DND-41 (cell line): ENCODE results near the gene TMEM61.

Experiments
- ATAC-seq: fragments of 200-7000 bp; cut with Tn5 transposase; 3 replicates; pipeline ENCODE4 v1.9.1; 2021; ENCODE audit warnings: low read depth; ENCODE audit not compliant: insufficient read depth
- DNase-seq: peaks from one replicate; pipeline ENCODE4 v3.0.0-alpha.2; 2020
- H2AFZ ChIP-seq: 2 replicates; pipeline ENCODE4 v1.6.0; 2012; ENCODE audit warnings: low read depth, low read length
- H3K27ac ChIP-seq: 2 replicates; pipeline ENCODE4 v1.5.1; 2012; ENCODE audit warnings: low read length, inconsistent platforms
- H3K27me3 ChIP-seq: fragments of 200-600 bp; sonication (generic); 2 replicates; pipeline ENCODE4 v1.6.0; 2012; ENCODE audit warnings: low read length, mild to moderate bottlenecking, inconsistent platforms; ENCODE audit not compliant: insufficient read depth, poor library complexity
- H3K36me3 ChIP-seq: 2 replicates; pipeline ENCODE4 v1.5.1; 2012; ENCODE audit warnings: low read length, inconsistent platforms; ENCODE audit not compliant: insufficient read depth
- H3K4me1 ChIP-seq: 2 replicates; pipeline ENCODE4 v1.5.1; 2012; ENCODE audit warnings: mild to moderate bottlenecking, low read length; ENCODE audit not compliant: insufficient read depth
- H3K4me2 ChIP-seq: 2 replicates; pipeline ENCODE4 v1.6.0; 2012; ENCODE audit warnings: mild to moderate bottlenecking, moderate library complexity, low read length, inconsistent platforms; ENCODE audit not compliant: insufficient read depth
- H3K4me3 ChIP-seq, 2 experiments: fragments of 200-600 bp in 1 of 2; shearing (Covaris generic) in 1 of 2; 2 replicates each; pipeline ENCODE4 v1.5.1; 2012 to 2016; ENCODE audit warnings: inconsistent platforms in 2 of 2, low read length in 2 of 2, mild to moderate bottlenecking in 2 of 2, low read depth in 1 of 2, moderate library complexity in 1 of 2
- H3K79me2 ChIP-seq: 2 replicates; pipeline ENCODE4 v1.6.0; 2012; ENCODE audit warnings: low read length, inconsistent platforms; ENCODE audit not compliant: insufficient read depth
- H3K9ac ChIP-seq: 2 replicates; pipeline ENCODE4 v1.6.0; 2012; ENCODE audit warnings: low read depth, mild to moderate bottlenecking, inconsistent platforms, low read length, moderate library complexity
- H3K9me3 ChIP-seq: 2 replicates; pipeline ENCODE4 v1.5.1; 2012; ENCODE audit warnings: low read length, moderate library complexity, mild to moderate bottlenecking, inconsistent platforms; ENCODE audit not compliant: insufficient read depth, severe bottlenecking
- H4K20me1 ChIP-seq: 2 replicates; pipeline ENCODE4 v1.6.0; 2012; ENCODE audit warnings: low read length; ENCODE audit not compliant: insufficient read depth
- CTCF ChIP-seq: IDR thresholded peaks from 2 replicates; pipeline ENCODE4 v1.5.1; 2012; ENCODE audit warnings: borderline replicate concordance, low read length, moderate library complexity, mild to moderate bottlenecking; ENCODE audit not compliant: poor library complexity, severe bottlenecking; ENCODE audit errors: extremely low read depth
- EZH2 ChIP-seq: IDR thresholded peaks from 3 replicates; pipeline ENCODE4 v1.6.1; 2012; ENCODE audit warnings: borderline replicate concordance, low read depth, mild to moderate bottlenecking, moderate library complexity, low read length, inconsistent platforms; ENCODE audit not compliant: severe bottlenecking

TMEM61 gene

GRCh38 chr1:54976747-54977146, 3.7 kb upstream of the TMEM61 start:
- H2AFZ ChIP-seq: no peak overlapping the region
- no peaks in the 10 kb centered on the region for H3K9me3 ChIP-seq
- no peak for TF ChIP-seq EZH2
- no peak for TF ChIP-seq CTCF
- H3K36me3 ChIP-seq: no peaks in the 10 kb centered on the region
- H4K20me1 ChIP-seq: no peaks in the 10 kb centered on the region
- ATAC-seq: no peak
- no peak overlapping the region for H3K27ac ChIP-seq
- H3K9ac ChIP-seq: no peak overlapping the region
- no peak overlapping the region for H3K4me2 ChIP-seq
- H3K4me1 ChIP-seq: no peaks in the 10 kb centered on the region
- H3K27me3 ChIP-seq: peaks cover 18% of the 10 kb centered on the region
- H3K4me3 ChIP-seq: no peak overlapping the region
- no peaks in the 10 kb centered on the region for H3K79me2 ChIP-seq
- DNase-seq: no peak

DNA sequence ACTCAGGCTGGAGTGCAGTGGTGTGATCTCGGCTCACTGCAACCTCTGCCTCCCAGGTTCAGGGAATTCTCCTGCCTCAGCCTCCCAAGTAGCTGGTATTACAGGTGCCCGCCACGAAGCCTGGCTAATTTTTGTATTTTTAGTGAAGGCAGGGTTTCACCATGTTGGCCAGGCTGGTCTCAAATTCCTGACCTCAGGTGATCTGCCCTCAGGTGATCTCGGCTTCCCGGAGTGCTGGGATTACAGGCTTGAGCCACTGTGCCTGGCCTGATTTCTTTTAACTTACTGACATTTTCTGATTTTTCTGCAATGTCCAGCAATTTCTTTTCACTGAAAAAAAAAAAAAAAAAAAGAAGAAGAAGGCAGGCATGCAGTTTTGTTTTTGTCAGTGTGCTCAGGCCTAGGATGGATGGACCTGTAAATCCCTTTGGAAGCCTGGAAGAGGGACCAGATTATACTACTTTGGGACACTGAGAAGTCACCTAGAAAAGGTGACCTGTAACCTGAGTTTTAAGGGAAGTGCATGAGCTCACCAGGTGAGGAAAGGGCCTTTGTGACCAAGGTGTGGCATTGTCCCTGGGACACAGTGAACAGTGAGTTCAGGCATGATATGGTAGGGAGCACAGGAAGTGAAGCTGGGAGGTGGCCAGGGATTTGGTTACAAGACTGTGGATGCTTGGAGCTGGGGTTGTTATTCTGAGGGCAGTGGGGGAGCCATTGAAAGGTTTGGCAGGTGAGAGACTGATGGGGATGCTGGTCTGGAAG, 2.7 kb upstream of the TMEM61 start:
- H4K20me1 ChIP-seq: no peaks in the 10 kb centered on the region
- no peaks in the 10 kb centered on the region for H3K9me3 ChIP-seq
- no peaks in the 10 kb centered on the region for H3K4me1 ChIP-seq
- H3K36me3 ChIP-seq: no peaks in the 10 kb centered on the region
- peaks cover 21% of the 10 kb centered on the region for H3K27me3 ChIP-seq
- DNase-seq (no peak), ATAC-seq (no peak)
- H3K27ac ChIP-seq: no peak overlapping the region
- H3K79me2 ChIP-seq: no peaks in the 10 kb centered on the region
- no peak for TF ChIP-seq CTCF
- H3K9ac ChIP-seq: no peak overlapping the region
- no peak overlapping the region for H3K4me3 ChIP-seq
- no peak overlapping the region for H2AFZ ChIP-seq
- H3K4me2 ChIP-seq: no peak overlapping the region

DNA sequence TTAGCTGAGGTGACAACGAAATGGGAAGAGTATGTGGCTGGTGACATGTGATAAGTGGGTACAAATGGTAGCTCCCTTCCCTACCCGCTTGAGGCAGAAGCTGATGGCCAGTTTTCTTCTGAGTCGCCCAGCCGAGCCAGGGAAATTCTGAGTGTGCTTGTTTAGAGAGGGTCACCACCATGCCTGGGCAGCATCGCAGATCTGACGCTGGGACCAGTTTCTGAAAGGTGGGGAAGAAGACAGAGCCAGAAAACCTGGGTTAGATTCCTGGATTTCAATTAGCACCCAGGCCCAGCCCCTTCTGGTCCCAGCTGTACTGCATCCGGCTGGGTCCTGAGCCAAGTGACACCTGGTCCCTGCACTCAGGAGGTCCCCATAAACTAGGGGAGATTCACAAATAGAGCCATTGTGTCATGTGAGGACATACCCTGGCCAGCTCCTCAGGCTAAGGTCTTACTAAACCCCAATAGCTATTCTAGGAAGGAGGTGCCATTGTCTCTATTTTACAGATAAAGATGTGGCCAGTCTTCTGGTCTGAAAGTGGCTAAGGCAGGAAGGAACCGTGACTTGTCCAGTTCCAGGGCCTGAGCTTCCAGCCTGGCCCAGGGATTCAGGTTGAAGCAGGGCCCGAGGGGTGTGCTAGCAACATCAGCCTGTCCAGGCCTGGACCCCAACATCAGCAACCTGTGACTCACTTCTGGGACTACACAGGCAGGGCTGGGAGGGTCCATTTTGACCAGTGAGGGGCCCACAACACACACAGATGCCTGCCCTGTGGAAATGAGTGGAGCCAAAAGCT, 1.7 kb upstream of the TMEM61 start:
- no peak for DNase-seq
- H3K9me3 ChIP-seq: no peaks in the 10 kb centered on the region
- TF ChIP-seq CTCF: no peak
- no peak for TF ChIP-seq EZH2
- peaks cover 12% of the 10 kb centered on the region for H3K27me3 ChIP-seq
- no peaks in the 10 kb centered on the region for H3K4me1 ChIP-seq
- H4K20me1 ChIP-seq: no peaks in the 10 kb centered on the region
- H3K36me3 ChIP-seq: no peaks in the 10 kb centered on the region
- H3K27ac ChIP-seq: no peak overlapping the region
- no peaks in the 10 kb centered on the region for H3K79me2 ChIP-seq
- ATAC-seq: no peak
- no peak overlapping the region for H2AFZ ChIP-seq
- no peak overlapping the region for H3K9ac ChIP-seq
- H3K4me3 ChIP-seq: no peak overlapping the region
- no peak overlapping the region for H3K4me2 ChIP-seq
